ENCODE measurements around the gene C1orf116.

The C1orf116 gene

GRCh38 chr1:207021139-207021861, 11.3 kb downstream of the C1orf116 start:
- no peak for DNase-seq (ENCODE audit: insufficient read length, low spot score)
- FAIRE-seq, result no peak

GRCh38 chr1:207020709-207021107, 11.8 kb downstream of the C1orf116 start:
- FAIRE-seq, result no peak
- no peak for DNase-seq (ENCODE audit: insufficient read length, low spot score)

GRCh38 chr1:207020065-207020708, 12.4 kb downstream of the C1orf116 start:
- no peak for FAIRE-seq
- no peak for DNase-seq (ENCODE audit: insufficient read length, low spot score)

- FAIRE-seq, result no peak
These were observed 12.9 kb downstream of the C1orf116 start for GRCh38 chr1:207019661-207020060.

GRCh38 chr1:207019161-207019560, 13.4 kb downstream of the C1orf116 start:
- FAIRE-seq (no peak), DNase-seq (ENCODE audit: insufficient read length, low spot score) (no peak)

More at GRCh38 chr1:207019661-207020060, 12.9 kb downstream of the C1orf116 start:
- DNase-seq (ENCODE audit: insufficient read length, low spot score), result no peak

- no peak for DNase-seq (ENCODE audit: insufficient read length, low spot score)
- no peak for FAIRE-seq
These were observed 13.8 kb downstream of the C1orf116 start for GRCh38 chr1:207018707-207019106.

- FAIRE-seq (no peak), DNase-seq (ENCODE audit: insufficient read length, low spot score) (no peak)
These were observed 14.7 kb downstream of the C1orf116 start for GRCh38 chr1:207017615-207018559.

GRCh38 chr1:207015791-207016190, 16.8 kb downstream of the C1orf116 start:
- FAIRE-seq, result no peak
- DNase-seq (ENCODE audit: insufficient read length, low spot score), result no peak

GRCh38 chr1:207014728-207015127, 17.8 kb downstream of the C1orf116 start:
- DNase-seq (ENCODE audit: insufficient read length, low spot score), result no peak
- FAIRE-seq, result no peak

GRCh38 chr1:207013321-207014085, 19.1 kb downstream of the C1orf116 start:
- DNase-seq (ENCODE audit: insufficient read length, low spot score) (no peak), FAIRE-seq (no peak)

- FAIRE-seq (no peak), DNase-seq (ENCODE audit: insufficient read length, low spot score) (no peak)
These were observed 21.8 kb downstream of the C1orf116 start for GRCh38 chr1:207010726-207011125.

- FAIRE-seq, result no peak
These were observed 22.6 kb downstream of the C1orf116 start for GRCh38 chr1:207009945-207010344.

GRCh38 chr1:207009182-207009850, 23.2 kb downstream of the C1orf116 start:
- DNase-seq (ENCODE audit: insufficient read length, low spot score) (no peak), FAIRE-seq (no peak)

More at GRCh38 chr1:207009945-207010344, 22.6 kb downstream of the C1orf116 start:
- no peak for DNase-seq (ENCODE audit: insufficient read length, low spot score)

GRCh38 chr1:207007352-207008033, 25.1 kb downstream of the C1orf116 start:
- FAIRE-seq, result no peak
- peak; percentile 76 for DNase-seq (ENCODE audit: insufficient read length, low spot score)

- no peak for DNase-seq (ENCODE audit: insufficient read length, low spot score)
- no peak for FAIRE-seq
These were observed 25.6 kb downstream of the C1orf116 start for GRCh38 chr1:207006914-207007313.

GRCh38 chr1:207006083-207006482, 26.5 kb downstream of the C1orf116 start:
- FAIRE-seq (no peak), DNase-seq (ENCODE audit: insufficient read length, low spot score) (no peak)

- DNase-seq (ENCODE audit: insufficient read length, low spot score), result peak; percentile 77
- FAIRE-seq, result no peak
These were observed 27.4 kb downstream of the C1orf116 start for GRCh38 chr1:207004931-207005830.

GRCh38 chr1:207003210-207003609, 29.3 kb downstream of the C1orf116 start:
- DNase-seq (ENCODE audit: insufficient read length, low spot score), result no peak
- FAIRE-seq, result no peak

Data from HTR-8/SVneo (cell line).